ENCODE results near the gene RGL3. TPM values are rescaled to one million over a fixed set of nuclear protein-coding genes. Genes with fewer than 3 reads are reported as not detected.
"Not testable (repeated sequence)": the region's sequence is repeated elsewhere in the genome, so short reads cannot be mapped to it uniquely, and the experiment has no call there.

RGL3 gene
- total RNA-seq, 1 experiment from 2014 or later, result 53.1 TPM

GRCh38 chr19:11457831-11458230 is 38.7 kb upstream of the RGL3 start:
- H3K27ac Mint-ChIP-seq (ENCODE audit: unreplicated experiment), result no peak overlapping the region
- BruUV-seq (replicated peaks), result no TSS peak
- H3K36me3 Mint-ChIP-seq (ENCODE audit: insufficient read depth, unreplicated experiment), result peaks cover 5% of the 10 kb centered on the region
- no peaks in the 10 kb centered on the region for H3K27me3 Mint-ChIP-seq (ENCODE audit: insufficient read depth, unreplicated experiment)
- no peak overlapping the region for H3K4me3 Mint-ChIP-seq (ENCODE audit: unreplicated experiment)
- intact Hi-C loops (cut with micrococcal nuclease; ENCODE audit: unreplicated experiment), result no loop called here
- Histone ChIP-seq H3K4me3 (ENCODE audit: low read depth, low read length) (no peak overlapping the region), H3K9me3 (no peaks in the 10 kb centered on the region), H3K36me3 (ENCODE audit: control insufficient read depth, insufficient read depth, low read length) (no peaks in the 10 kb centered on the region), H3K4me1 (no peaks in the 10 kb centered on the region), H3K27me3 (replicated peaks; ENCODE audit: control insufficient read depth, insufficient read depth, low read length) (no peaks in the 10 kb centered on the region)
- ChIA-PET CTCF (no interaction called here), POLR2A (no interaction called here)
- no peak for TF ChIP-seq CTCF (IDR thresholded peaks at IDR 0.05; ENCODE audit: insufficient read depth in 1 of 2, low read depth in 1 of 2, low read length in 1 of 2, severe bottlenecking in 1 of 2, unreplicated experiment in 1 of 2)
- no peaks in the 10 kb centered on the region for H3K4me1 Mint-ChIP-seq (ENCODE audit: low read depth, unreplicated experiment)
- H3K9me3 Mint-ChIP-seq (ENCODE audit: unreplicated experiment), result no peaks in the 10 kb centered on the region
- no peak for DNase-seq

GRCh38 chr19:11457115-11457514 is 38.0 kb upstream of the RGL3 start:
- no peaks in the 10 kb centered on the region for H3K4me1 Mint-ChIP-seq (ENCODE audit: low read depth, unreplicated experiment)
- DNase-seq, result no peak
- Histone ChIP-seq H3K9me3 (no peaks in the 10 kb centered on the region), H3K36me3 (ENCODE audit: control insufficient read depth, insufficient read depth, low read length) (no peaks in the 10 kb centered on the region), H3K27me3 (replicated peaks; ENCODE audit: control insufficient read depth, insufficient read depth, low read length) (no peaks in the 10 kb centered on the region), H3K4me1 (no peaks in the 10 kb centered on the region), H3K4me3 (ENCODE audit: low read depth, low read length) (no peak overlapping the region)
- H3K9me3 Mint-ChIP-seq (ENCODE audit: unreplicated experiment), result no peaks in the 10 kb centered on the region
- ChIA-PET POLR2A (no interaction called here), CTCF (no interaction called here)
- no TSS peak for BruUV-seq (replicated peaks)
- H3K27me3 Mint-ChIP-seq (ENCODE audit: insufficient read depth, unreplicated experiment), result no peaks in the 10 kb centered on the region
- intact Hi-C loops (cut with micrococcal nuclease; ENCODE audit: unreplicated experiment), result no loop called here
- TF ChIP-seq CTCF (IDR thresholded peaks at IDR 0.05; ENCODE audit: insufficient read depth in 1 of 2, low read depth in 1 of 2, low read length in 1 of 2, severe bottlenecking in 1 of 2, unreplicated experiment in 1 of 2), result no peak
- no peak overlapping the region for H3K4me3 Mint-ChIP-seq (ENCODE audit: unreplicated experiment)
- H3K27ac Mint-ChIP-seq (ENCODE audit: unreplicated experiment), result no peak overlapping the region
- H3K36me3 Mint-ChIP-seq (ENCODE audit: insufficient read depth, unreplicated experiment), result peaks cover 5% of the 10 kb centered on the region

GRCh38 chr19:11456659-11457058 is 37.5 kb upstream of the RGL3 start:
- no peaks in the 10 kb centered on the region for H3K27me3 Mint-ChIP-seq (ENCODE audit: insufficient read depth, unreplicated experiment)
- H3K4me3 Mint-ChIP-seq (ENCODE audit: unreplicated experiment), result no peak overlapping the region
- DNase-seq, result no peak
- ChIA-PET CTCF (no interaction called here), POLR2A (interaction anchor here (0.7 kb wide), 1 partner anchor 82 kb away, joined by 3 read pairs; no protein-coding TSS in a partner anchor)
- H3K9me3 Mint-ChIP-seq (ENCODE audit: unreplicated experiment), result no peaks in the 10 kb centered on the region
- Histone ChIP-seq H3K9me3 (no peaks in the 10 kb centered on the region), H3K4me3 (ENCODE audit: low read depth, low read length) (no peak overlapping the region), H3K27me3 (replicated peaks; ENCODE audit: control insufficient read depth, insufficient read depth, low read length) (no peaks in the 10 kb centered on the region), H3K4me1 (no peaks in the 10 kb centered on the region), H3K36me3 (ENCODE audit: control insufficient read depth, insufficient read depth, low read length) (no peaks in the 10 kb centered on the region)
- intact Hi-C loops (cut with micrococcal nuclease; ENCODE audit: unreplicated experiment), result no loop called here
- H3K36me3 Mint-ChIP-seq (ENCODE audit: insufficient read depth, unreplicated experiment), result peaks cover 5% of the 10 kb centered on the region
- no TSS peak for BruUV-seq (replicated peaks)
- TF ChIP-seq CTCF (IDR thresholded peaks at IDR 0.05; ENCODE audit: insufficient read depth in 1 of 2, low read depth in 1 of 2, low read length in 1 of 2, severe bottlenecking in 1 of 2, unreplicated experiment in 1 of 2), result no peak
- no peak overlapping the region for H3K27ac Mint-ChIP-seq (ENCODE audit: unreplicated experiment)
- H3K4me1 Mint-ChIP-seq (ENCODE audit: low read depth, unreplicated experiment), result no peaks in the 10 kb centered on the region

- H3K4me3 Mint-ChIP-seq (ENCODE audit: unreplicated experiment); POLR2A ChIA-PET; DNase-seq; H3K4me1 Mint-ChIP-seq (ENCODE audit: low read depth, unreplicated experiment); H3K27ac Mint-ChIP-seq (ENCODE audit: unreplicated experiment); H3K36me3 ChIP-seq (ENCODE audit: control insufficient read depth, insufficient read depth, low read length); CTCF ChIA-PET; H3K4me3 ChIP-seq (ENCODE audit: low read depth, low read length); H3K9me3 ChIP-seq; intact Hi-C loops (cut with micrococcal nuclease; ENCODE audit: unreplicated experiment); H3K27me3 ChIP-seq (replicated peaks; ENCODE audit: control insufficient read depth, insufficient read depth, low read length); H3K9me3 Mint-ChIP-seq (ENCODE audit: unreplicated experiment); H3K4me1 ChIP-seq; H3K27me3 Mint-ChIP-seq (ENCODE audit: insufficient read depth, unreplicated experiment); BruUV-seq (replicated peaks): not testable (repeated sequence)
- peaks cover 11% of the 10 kb centered on the region for H3K36me3 Mint-ChIP-seq (ENCODE audit: insufficient read depth, unreplicated experiment)
Observed at GRCh38 chr19:11455233-11455554, 36.1 kb upstream of the RGL3 start.
